ENCODE measurements around the gene C1orf35. TPM values are rescaled to one million over a fixed set of nuclear protein-coding genes. Genes with fewer than 3 reads are reported as not detected.

Gene C1orf35
- total and polyA plus RNA-seq, 2 of the 8 experiments (the other 6 are each of a cell fraction or from before 2014, with no cell fraction given): 18.6 to 19.9 TPM

DNA sequence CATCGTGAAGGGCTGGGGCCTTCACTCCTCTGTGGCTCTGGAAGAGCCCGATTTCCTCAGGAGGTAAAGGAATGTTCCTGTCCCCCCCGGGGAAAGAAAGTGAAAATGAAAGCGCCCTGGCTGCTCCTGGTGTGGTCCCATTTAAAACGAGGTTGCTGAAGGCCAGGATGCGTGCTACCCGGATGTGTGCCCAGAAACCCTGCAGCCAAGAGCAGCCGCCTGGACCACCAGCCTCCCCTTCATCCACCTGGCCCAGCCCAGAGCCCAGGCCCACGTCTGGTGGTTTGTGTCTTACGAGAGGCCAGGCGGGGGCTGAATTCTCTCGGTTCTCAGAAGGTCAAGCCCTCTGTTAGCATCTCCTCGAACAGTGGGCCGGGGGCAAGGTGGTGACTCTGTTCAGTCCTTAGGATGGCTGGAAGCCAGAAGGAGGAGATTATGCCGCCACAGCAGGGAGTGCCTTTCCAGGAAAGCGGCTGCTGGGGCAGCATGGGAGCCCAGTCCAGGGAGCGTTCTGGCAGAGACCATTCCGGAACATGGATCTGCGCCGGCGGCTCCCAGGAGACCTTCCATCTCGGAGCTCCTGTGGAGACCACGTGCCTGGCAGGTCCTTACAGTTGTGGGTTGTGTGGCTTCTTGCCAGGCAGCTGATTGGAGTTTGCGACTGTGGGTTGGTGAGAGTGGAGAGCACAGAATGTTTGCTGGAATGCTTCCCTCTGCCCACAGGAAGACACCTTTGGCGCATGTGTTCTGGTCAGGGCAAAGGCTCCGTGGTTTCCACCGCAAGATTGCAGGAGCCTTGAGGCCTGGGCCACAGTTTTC is 38.3 kb upstream of the C1orf35 start:
- H3K27ac ChIP-seq (ENCODE audit: low read depth, low read length): no peak overlapping the region
- H2AFZ ChIP-seq (ENCODE audit: low read length): no peak overlapping the region
- peak overlapping the region; percentile 51; the same call in 1 of the 2 replicates for H4K8ac ChIP-seq (ENCODE audit: extremely low read depth, insufficient read depth, low read length)
- peak overlapping the region; percentile 80 to 93 (median 88); a peak in 7 of 8 replicates for H3K4me3 ChIP-seq (ENCODE audit: extremely low read depth in 1 of 4, insufficient read depth in 2 of 4, low read depth in 3 of 4, low read length in 4 of 4)
- H2BK5ac ChIP-seq (ENCODE audit: low read depth, low read length): no peak overlapping the region; the same call in 1 of the 2 replicates
- no peak overlapping the region for H3K14ac ChIP-seq (ENCODE audit: insufficient read length)
- ChIA-PET POLR2A (ENCODE audit: partially characterized antibody) (interaction anchor here (1.2 to 3.9 kb wide), 5 partner anchors 8 to 60 kb away, joined by 3 to 30 read pairs (median 7); partner anchors contain the start of genes GJC2 and IBA57), CTCF (ENCODE audit: partially characterized antibody) (interaction anchor here (1.0 to 1.8 kb wide), 4 partner anchors 10 to 132 kb away, joined by 3 to 12 read pairs (median 3); no protein-coding TSS in a partner anchor)
- H3K36me3 ChIP-seq (ENCODE audit: control insufficient read depth in 2 of 4, insufficient read depth in 4 of 4, low read length in 3 of 4): no peaks in the 10 kb centered on the region
- H3K79me2 ChIP-seq (ENCODE audit: control insufficient read depth in 1 of 2, insufficient read depth in 2 of 2, low read length in 2 of 2): peaks cover 0 to 43% of the 10 kb centered on the region in 2 experiments; a peak in 3 of 4 replicates
- 84% methylated on average over 27 of the region's 27 CpGs; no CpG with 5 or more reads in 1 of the 2 experiments for WGBS, 2 experiments (ENCODE audit: extremely low coverage in 1 of 2, insufficient coverage in 1 of 2, insufficient read length in 1 of 2, insufficient replicate concordance in 2 of 2, low coverage in 1 of 2, low lambda C conversion rate in 2 of 2, missing lambda C conversion rate in 1 of 2)
- H4K91ac ChIP-seq (replicated peaks; ENCODE audit: insufficient read length, low read length): no peak overlapping the region
- H3K27me3 ChIP-seq (replicated peaks in 1 of 4; ENCODE audit: control insufficient read depth in 3 of 4, extremely low read depth in 1 of 4, insufficient read depth in 3 of 4, low read length in 3 of 4): peaks cover 0 to 12% (median 1%) of the 10 kb centered on the region in 4 experiments; a peak in 3 of 7 replicates
- H3K56ac ChIP-seq (replicated peaks; ENCODE audit: insufficient read length, low read depth, low read length): no peak overlapping the region
- H2BK15ac ChIP-seq (ENCODE audit: low read length): no peak overlapping the region
- no peak overlapping the region for H2BK120ac ChIP-seq (replicated peaks; ENCODE audit: low read depth, low read length)
- H2BK12ac ChIP-seq (ENCODE audit: low read depth, low read length): no peak overlapping the region
- no peak overlapping the region for H3K23ac ChIP-seq (ENCODE audit: insufficient read length)
- no peak overlapping the region for H3K4ac ChIP-seq (replicated peaks; ENCODE audit: insufficient read length, low read depth, low read length)
- H3K9ac ChIP-seq (replicated peaks in 1 of 4; ENCODE audit: extremely low read depth in 1 of 4, low read depth in 3 of 4, low read length in 3 of 4): peak overlapping the region in 2 of 4 experiments; percentile 36 to 97; a peak in 2 of 7 replicates
- H3K79me1 ChIP-seq (ENCODE audit: low read depth, low read length): peaks cover 23% of the 10 kb centered on the region
- H4K5ac ChIP-seq (ENCODE audit: insufficient read length, low read depth, low read length): no peak overlapping the region
- peaks cover 5% of the 10 kb centered on the region; the same call in 1 of the 2 replicates for H3K23me2 ChIP-seq (ENCODE audit: low read depth, low read length)
- H3K18ac ChIP-seq (ENCODE audit: extremely low read depth, low read length): no peak overlapping the region
- H4K20me1 ChIP-seq (replicated peaks in 1 of 2; ENCODE audit: control insufficient read depth in 1 of 2, insufficient read depth in 2 of 2, low read length in 2 of 2): peaks cover 8 to 23% of the 10 kb centered on the region in 2 experiments
- peaks cover 0 to 10% (median 6%) of the 10 kb centered on the region in 4 experiments; a peak in 5 of 7 replicates for H3K4me1 ChIP-seq (replicated peaks in 1 of 4; ENCODE audit: control insufficient read depth in 3 of 4, insufficient read depth in 4 of 4, low read length in 3 of 4)
- no peak overlapping the region for H2BK20ac ChIP-seq (ENCODE audit: low read length)
- no peak overlapping the region for H2AK5ac ChIP-seq (ENCODE audit: low read depth, low read length)
- DNase-seq (ENCODE audit: low read depth in 1 of 2, low spot score in 2 of 2) (no peak), FAIRE-seq (no peak)
- no peaks in the 10 kb centered on the region for H3K9me3 ChIP-seq (ENCODE audit: insufficient read depth in 2 of 2, low read depth in 1 of 2, low read length in 1 of 2)
- H3K4me2 ChIP-seq (ENCODE audit: insufficient read depth in 1 of 2, low read depth in 2 of 2, low read length in 2 of 2): peak overlapping the region; percentile 67 to 88
- TF ChIP-seq PHF8 (conservative IDR thresholded peaks at IDR 0.05; ENCODE audit: low read depth, low read length) (no peak), RXRA (IDR thresholded peaks at IDR 0.05; ENCODE audit: insufficient read depth, low read depth, low read length) (no peak), E2F6 (IDR thresholded peaks at IDR 0.05) (no peak), HDAC6 (IDR thresholded peaks at IDR 0.05; ENCODE audit: low read depth, low read length) (no peak), ATF3 (IDR thresholded peaks at IDR 0.05; ENCODE audit: insufficient read depth, low read depth, low read length) (no peak), SIRT6 (IDR thresholded peaks at IDR 0.05; ENCODE audit: low read length) (no peak), BACH1 (IDR thresholded peaks at IDR 0.05; ENCODE audit: low read length) (no peak), ATF2 (IDR thresholded peaks at IDR 0.05; ENCODE audit: low read length) (no peak)
